H1 (cell line): ENCODE data around the gene KIAA1328. TPM values are rescaled to one million over a fixed set of nuclear protein-coding genes. Genes with fewer than 3 reads are reported as not detected.

Experiments used
- CTCF ChIA-PET: fragments of 300-600 bp; sonication (Branson Sonifier 250); formaldehyde crosslinking; loops from one replicate; lab custom pipeline; 2021; ENCODE audit not compliant: partially characterized antibody; lab: Charles Lee
- POLR2A ChIA-PET: fragments of 300-600 bp; sonication (Branson Sonifier 250); formaldehyde crosslinking; loops from one replicate; lab custom pipeline; 2021; ENCODE audit warnings: inconsistent platforms; ENCODE audit not compliant: partially characterized antibody; lab: Charles Lee
- DNase-seq, 2 experiments: peaks; one replicate each; pipeline versions ENCODE4 v3.0.0 to v3.0.0-alpha.2; 2010 to 2022; ENCODE audit warnings: low spot score in 2 of 2, low read depth in 1 of 2, mixed read lengths in 1 of 2
- FAIRE-seq: peaks from 2 replicates; lab custom pipeline; 2011; peaks lifted over from hg19 to GRCh38; lab: Jason Lieb, UNC
- H2AFZ ChIP-seq: 2 replicates; pipeline ENCODE4 v1.8.1; 2012; ENCODE audit warnings: low read length, inconsistent platforms
- H2AK5ac ChIP-seq: 2 replicates; pipeline ENCODE4 v1.6.1; 2013; ENCODE audit warnings: low read depth, low read length
- H2BK120ac ChIP-seq: replicated peaks from 2 replicates; pipeline ENCODE3; 2013; ENCODE audit warnings: low read depth, low read length, inconsistent platforms
- H2BK12ac ChIP-seq: 2 replicates; pipeline ENCODE4 v1.6.1; 2013; ENCODE audit warnings: low read depth, low read length
- H2BK15ac ChIP-seq: 2 replicates; pipeline ENCODE4 v1.6.1; 2013; ENCODE audit warnings: low read length
- H2BK20ac ChIP-seq: 2 replicates; pipeline ENCODE4 v1.6.1; 2013; ENCODE audit warnings: low read length
- H2BK5ac ChIP-seq: 2 replicates; pipeline ENCODE4 v1.6.1; 2013; ENCODE audit warnings: low read depth, low read length
- H3K14ac ChIP-seq: 2 replicates; pipeline ENCODE4 v1.6.1; 2013; ENCODE audit warnings: inconsistent platforms; ENCODE audit not compliant: insufficient read length
- H3K18ac ChIP-seq: 2 replicates; pipeline ENCODE4 v1.6.1; 2013; ENCODE audit warnings: low read length; ENCODE audit errors: extremely low read depth
- H3K23ac ChIP-seq: 2 replicates; pipeline ENCODE4 v1.6.1; 2013; ENCODE audit warnings: inconsistent platforms; ENCODE audit not compliant: insufficient read length
- H3K23me2 ChIP-seq: 2 replicates; pipeline ENCODE4 v1.6.1; 2013; ENCODE audit warnings: low read depth, low read length
- H3K27ac ChIP-seq: 2 replicates; pipeline ENCODE4 v1.6.1; 2011; ENCODE audit warnings: low read depth, low read length, inconsistent platforms
- H3K27me3 ChIP-seq, 4 experiments: replicated peaks in 1 of 4; 1 replicate in 1 of 4; 2 replicates in 3 of 4; pipeline versions ENCODE4 v1.6.1 to v1.8.1; 2011 to 2013; ENCODE audit warnings: low read length in 3 of 4, mild to moderate bottlenecking in 3 of 4, inconsistent platforms in 2 of 4, mixed read lengths in 2 of 4, moderate library complexity in 1 of 4; ENCODE audit not compliant: control insufficient read depth in 3 of 4, insufficient read depth in 3 of 4; ENCODE audit errors: extremely low read depth in 1 of 4
- H3K36me3 ChIP-seq, 4 experiments: 2 replicates each; pipeline versions ENCODE4 v1.6.1 to v1.8.1; 2011 to 2013; ENCODE audit warnings: mild to moderate bottlenecking in 4 of 4, low read length in 3 of 4, moderate library complexity in 2 of 4, control low read depth in 1 of 4, inconsistent platforms in 1 of 4; ENCODE audit not compliant: insufficient read depth in 4 of 4, control insufficient read depth in 2 of 4
- H3K4ac ChIP-seq: replicated peaks from 2 replicates; pipeline ENCODE3; 2013; ENCODE audit warnings: low read length, low read depth, mixed read lengths, inconsistent platforms; ENCODE audit not compliant: insufficient read length
- H3K4me1 ChIP-seq, 4 experiments: replicated peaks in 1 of 4; 1 replicate in 1 of 4; 2 replicates in 3 of 4; pipeline versions ENCODE4 v1.6.1 to v1.8.1; 2011 to 2013; ENCODE audit warnings: low read length in 3 of 4, inconsistent platforms in 2 of 4, mixed read lengths in 1 of 4; ENCODE audit not compliant: insufficient read depth in 4 of 4, control insufficient read depth in 3 of 4
- H3K4me2 ChIP-seq, 2 experiments: 2 replicates each; pipeline versions ENCODE4 v1.6.1 to v1.8.1; 2011 to 2013; ENCODE audit warnings: low read depth in 2 of 2, low read length in 2 of 2, control low read depth in 1 of 2, inconsistent platforms in 1 of 2, mild to moderate bottlenecking in 1 of 2; ENCODE audit not compliant: insufficient read depth in 1 of 2
- H3K4me3 ChIP-seq, 4 experiments: fragments of 200-600, 300-600 bp in 1 of 4; sonication (generic), shearing (Covaris generic), sonication (Bioruptor Twin) in 1 of 4; 2 replicates each; pipeline versions ENCODE4 v1.5.1 to v1.8.1; 2011 to 2016; ENCODE audit warnings: low read length in 4 of 4, low read depth in 3 of 4, control low read depth in 2 of 4, inconsistent platforms in 2 of 4, mild to moderate bottlenecking in 2 of 4, mixed read lengths in 1 of 4, moderate library complexity in 1 of 4; ENCODE audit not compliant: insufficient read depth in 2 of 4; ENCODE audit errors: extremely low read depth in 1 of 4
- H3K56ac ChIP-seq: replicated peaks from 2 replicates; pipeline ENCODE3; 2013; ENCODE audit warnings: low read depth, mild to moderate bottlenecking, mixed read lengths, low read length, inconsistent platforms; ENCODE audit not compliant: insufficient read length
- H3K79me1 ChIP-seq: 2 replicates; pipeline ENCODE4 v1.6.1; 2013; ENCODE audit warnings: low read depth, low read length, control low read depth
- H3K79me2 ChIP-seq, 2 experiments: 2 replicates each; pipeline versions ENCODE4 v1.6.1 to v1.8.1; 2012 to 2013; ENCODE audit warnings: low read length in 2 of 2, mild to moderate bottlenecking in 2 of 2, inconsistent platforms in 1 of 2; ENCODE audit not compliant: insufficient read depth in 2 of 2, control insufficient read depth in 1 of 2
- H3K9ac ChIP-seq, 4 experiments: replicated peaks in 1 of 4; 1 replicate in 1 of 4; 2 replicates in 3 of 4; pipeline versions ENCODE4 v1.6.1 to v1.8.1; 2011 to 2013; ENCODE audit warnings: low read depth in 3 of 4, low read length in 3 of 4, control low read depth in 2 of 4, mild to moderate bottlenecking in 2 of 4, moderate library complexity in 2 of 4, inconsistent platforms in 1 of 4; ENCODE audit errors: extremely low read depth in 1 of 4
- H3K9me3 ChIP-seq, 2 experiments: 2 replicates each; pipeline versions ENCODE4 v1.6.1 to v1.8.1; 2012 to 2013; ENCODE audit warnings: mild to moderate bottlenecking in 2 of 2, moderate library complexity in 2 of 2, control low read depth in 1 of 2, inconsistent platforms in 1 of 2, low read depth in 1 of 2, low read length in 1 of 2, mixed read lengths in 1 of 2; ENCODE audit not compliant: insufficient read depth in 2 of 2
- H4K20me1 ChIP-seq, 2 experiments: replicated peaks in 1 of 2; 2 replicates each; pipeline versions ENCODE3 to v1.8.1; 2011 to 2013; ENCODE audit warnings: inconsistent platforms in 2 of 2, low read length in 2 of 2, mild to moderate bottlenecking in 1 of 2; ENCODE audit not compliant: insufficient read depth in 2 of 2, control insufficient read depth in 1 of 2
- H4K5ac ChIP-seq: 2 replicates; pipeline ENCODE4 v1.6.1; 2013; ENCODE audit warnings: low read length, low read depth, mixed read lengths, inconsistent platforms; ENCODE audit not compliant: insufficient read length
- H4K8ac ChIP-seq: 2 replicates; pipeline ENCODE4 v1.8.0; 2013; ENCODE audit warnings: mild to moderate bottlenecking, moderate library complexity, low read length, inconsistent platforms; ENCODE audit not compliant: insufficient read depth; ENCODE audit errors: extremely low read depth
- H4K91ac ChIP-seq: replicated peaks from 2 replicates; pipeline ENCODE3; 2013; ENCODE audit warnings: low read length, mixed read lengths, inconsistent platforms; ENCODE audit not compliant: insufficient read length
- CBX8 ChIP-seq: fragments of 300-800, 300-1000 bp; sonication (generic); IDR thresholded peaks from 2 replicates; pipeline ENCODE4 v1.7.1; 2016; ENCODE audit warnings: low read depth, low read length, borderline replicate concordance
- GABPA ChIP-seq: IDR thresholded peaks from 2 replicates; pipeline ENCODE4 v1.6.1; 2011; ENCODE audit warnings: mild to moderate bottlenecking, low read length, moderate library complexity, borderline replicate concordance; ENCODE audit not compliant: insufficient read depth
- TBP ChIP-seq: IDR thresholded peaks from 2 replicates; pipeline ENCODE4 v1.6.1; 2011; ENCODE audit warnings: low read depth, low read length, improper control_type of control experiment
- WGBS, 2 experiments: shearing (Covaris generic) in 1 of 2; methylation state at CpG; one replicate each; pipeline versions ENCODE4 v1.1.6 to v1.1.7; 2013 to 2015; ENCODE audit warnings: low lambda C conversion rate in 2 of 2, mixed read lengths in 2 of 2, inconsistent platforms in 1 of 2, low coverage in 1 of 2, missing lambda C conversion rate in 1 of 2; ENCODE audit not compliant: insufficient replicate concordance in 2 of 2, insufficient coverage in 1 of 2, insufficient read length in 1 of 2; ENCODE audit errors: extremely low coverage in 1 of 2, missing lambda C conversion rate in 1 of 2; 5-methylcytosine and 5-hydroxymethylcytosine counted together
- polyA plus RNA-seq, 7 experiments: library from polyadenylated mRNA; depleted of rRNA in 3 of 7; stranded (reverse) in 5 of 7; unstranded in 2 of 7; fragments of >200 nt in 5 of 7; fragments of 200-250 nt in 2 of 7; gene quantifications; 1 replicate in 5 of 7; 2 replicates in 1 of 7; 4 replicates in 1 of 7; pipeline versions ENCODE4 v1.2.1 to v1.2.3, GENCODE V29; 2011 to 2013; ENCODE audit warnings: missing spikeins in 2 of 7, mixed read lengths in 2 of 7
- total RNA-seq: library from RNA; stranded (reverse); fragmentation: NEBNext Ultra II Directional; extraction: Animal tissue kit (Norgen Biotek cat#: 25700); gene quantifications from 2 replicates; pipeline ENCODE4 v1.2.1, GENCODE V29; 2021
- TF ChIP-seq, protein P1 (sequence below): IDR thresholded peaks from 2 replicates; pipeline ENCODE4 v1.6.1; 2012; ENCODE audit warnings: inconsistent platforms

The KIAA1328 gene
- total and polyA plus RNA-seq, 2 of the 8 experiments (the other 6 are each of a cell fraction or from before 2014, with no cell fraction given), result 2.6 to 5.7 TPM

- no peaks in the 10 kb centered on the region for H3K36me3 ChIP-seq
- no peak overlapping the region for H2BK5ac ChIP-seq
- H3K27ac ChIP-seq, result no peak overlapping the region
- H3K4me2 ChIP-seq, result peak overlapping the region; percentile 29 to 64; a peak in 3 of 4 replicates
- no peak overlapping the region for H3K14ac ChIP-seq
- H4K8ac ChIP-seq, result no peak overlapping the region
- H3K23ac ChIP-seq, result no peak overlapping the region
- no peak overlapping the region for H4K5ac ChIP-seq
- no peaks in the 10 kb centered on the region for H3K23me2 ChIP-seq
- H2AK5ac ChIP-seq, result no peak overlapping the region
- no peak overlapping the region for H2BK15ac ChIP-seq
- no peaks in the 10 kb centered on the region; the same call in 1 of the 2 replicates for H3K79me1 ChIP-seq
- peaks cover 0 to 10% (median 3%) of the 10 kb centered on the region in 4 experiments; a peak in 4 of 7 replicates for H3K4me1 ChIP-seq
- no peak overlapping the region for H3K4ac ChIP-seq
- H3K79me2 ChIP-seq, result no peaks in the 10 kb centered on the region
- 15% methylated on average over 36 of the region's 36 CpGs; no CpG with 5 or more reads in 1 of the 2 experiments for WGBS, 2 experiments
- H2AFZ ChIP-seq, result no peak overlapping the region
- H3K18ac ChIP-seq, result no peak overlapping the region
- H2BK120ac ChIP-seq, result no peak overlapping the region
- ChIA-PET POLR2A (no interaction called here), CTCF (no interaction called here)
- no peak overlapping the region for H4K91ac ChIP-seq
- no peak overlapping the region for H3K56ac ChIP-seq
- H3K4me3 ChIP-seq, result peak overlapping the region in 1 of 4 experiments; percentile 48; a peak in 4 of 8 replicates
- H2BK12ac ChIP-seq, result no peak overlapping the region
- no peak overlapping the region for H3K9ac ChIP-seq
- H4K20me1 ChIP-seq, result peaks cover 0 to 1% of the 10 kb centered on the region in 2 experiments
- no peaks in the 10 kb centered on the region for H3K9me3 ChIP-seq
- no peak overlapping the region for H2BK20ac ChIP-seq
- peaks cover 0 to 6% (median 0%) of the 10 kb centered on the region in 4 experiments; a peak in 2 of 7 replicates for H3K27me3 ChIP-seq
- peak in 1 of 2 experiments; percentile 67 for DNase-seq
- no peak for TF ChIP-seq CBX8
- TF ChIP-seq TBP, result peak; percentile 78; the same call in 1 of the 2 replicates
- TF ChIP-seq, protein P1, sequence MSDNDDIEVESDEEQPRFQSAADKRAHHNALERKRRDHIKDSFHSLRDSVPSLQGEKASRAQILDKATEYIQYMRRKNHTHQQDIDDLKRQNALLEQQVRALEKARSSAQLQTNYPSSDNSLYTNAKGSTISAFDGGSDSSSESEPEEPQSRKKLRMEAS, result 0 out of 2 replicates have a peak, but pooled peaks have one; percentile 12
- TF ChIP-seq GABPA, result 0 out of 2 replicates have a peak, but pooled peaks have one; percentile 21
- FAIRE-seq, result no peak
These were observed 414.8 kb downstream of the KIAA1328 start for GRCh38 chr18:37243741-37244140.
